Loucy (cell line): Measurements from ENCODE around the gene IL21R.
"Not testable (repeated sequence)": the region's sequence is repeated elsewhere in the genome, so short reads cannot be mapped to it uniquely, and the experiment has no call there.

ENCODE experiments used
- EZH2phosphoT487 ChIP-seq: fragments of 200-600 bp; IDR thresholded peaks from 2 replicates; pipeline ENCODE4 v1.6.1; 2018; ENCODE audit warnings: antibody characterized with exemption, mild to moderate bottlenecking, moderate library complexity, borderline replicate concordance
- TF ChIP-seq, protein P1 (sequence below): fragments of 200-600 bp; sonication (generic); conservative IDR thresholded peaks from 2 replicates; pipeline ENCODE4 v1.5.1; 2014; ENCODE audit warnings: mild to moderate bottlenecking, antibody characterized with exemption, low read length

DNA sequence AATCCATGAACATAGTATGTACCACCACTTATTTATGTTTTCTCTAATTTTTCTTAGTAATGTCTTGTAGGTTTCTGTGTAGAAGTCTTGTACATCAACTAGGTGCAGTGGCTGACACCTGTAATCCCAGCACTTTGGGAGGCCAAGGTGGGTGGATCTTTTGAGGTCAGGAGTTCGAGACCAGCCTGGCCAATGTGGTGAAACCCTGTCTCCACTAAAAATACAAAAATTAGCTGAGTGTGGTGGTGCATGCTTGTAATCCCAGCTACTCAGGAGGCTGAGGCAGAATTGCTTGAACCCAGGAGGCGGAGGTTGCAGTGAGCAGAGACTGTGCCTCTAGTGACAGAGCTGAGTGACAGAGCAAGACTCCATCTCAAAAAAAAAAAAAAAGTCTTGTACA lies 8.0 kb downstream of the IL21R start:
- TF ChIP-seq, protein P1, sequence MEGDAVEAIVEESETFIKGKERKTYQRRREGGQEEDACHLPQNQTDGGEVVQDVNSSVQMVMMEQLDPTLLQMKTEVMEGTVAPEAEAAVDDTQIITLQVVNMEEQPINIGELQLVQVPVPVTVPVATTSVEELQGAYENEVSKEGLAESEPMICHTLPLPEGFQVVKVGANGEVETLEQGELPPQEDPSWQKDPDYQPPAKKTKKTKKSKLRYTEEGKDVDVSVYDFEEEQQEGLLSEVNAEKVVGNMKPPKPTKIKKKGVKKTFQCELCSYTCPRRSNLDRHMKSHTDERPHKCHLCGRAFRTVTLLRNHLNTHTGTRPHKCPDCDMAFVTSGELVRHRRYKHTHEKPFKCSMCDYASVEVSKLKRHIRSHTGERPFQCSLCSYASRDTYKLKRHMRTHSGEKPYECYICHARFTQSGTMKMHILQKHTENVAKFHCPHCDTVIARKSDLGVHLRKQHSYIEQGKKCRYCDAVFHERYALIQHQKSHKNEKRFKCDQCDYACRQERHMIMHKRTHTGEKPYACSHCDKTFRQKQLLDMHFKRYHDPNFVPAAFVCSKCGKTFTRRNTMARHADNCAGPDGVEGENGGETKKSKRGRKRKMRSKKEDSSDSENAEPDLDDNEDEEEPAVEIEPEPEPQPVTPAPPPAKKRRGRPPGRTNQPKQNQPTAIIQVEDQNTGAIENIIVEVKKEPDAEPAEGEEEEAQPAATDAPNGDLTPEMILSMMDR, result not testable (repeated sequence)
- not testable (repeated sequence) for TF ChIP-seq EZH2phosphoT487
